HK-2 (cell line): ENCODE data around the gene CYB5R3.
A peak's percentile ranks its signal among the peaks of the same experiment; 100 is the strongest.
"Not testable (repeated sequence)": the region's sequence is repeated elsewhere in the genome, so short reads cannot be mapped to it uniquely, and the experiment has no call there.

Source experiments
- DNase-seq: peaks from one replicate; pipeline ENCODE4 v3.0.0-alpha.2; 2018; ENCODE audit not compliant: unreplicated experiment

Gene CYB5R3

GRCh38 chr22:42678894-42679293 is 29.7 kb upstream of the CYB5R3 start:
- no peak for DNase-seq

- DNase-seq, result not testable (repeated sequence)
Observed at GRCh38 chr22:42677936-42678335, 28.7 kb upstream of the CYB5R3 start.

- DNase-seq, result no peak
Observed at GRCh38 chr22:42676059-42676607, 26.9 kb upstream of the CYB5R3 start.

GRCh38 chr22:42673898-42674401 is 24.8 kb upstream of the CYB5R3 start:
- DNase-seq, result no peak

GRCh38 chr22:42673071-42673470 is 23.9 kb upstream of the CYB5R3 start:
- not testable (repeated sequence) for DNase-seq

- DNase-seq, result no peak
Observed at GRCh38 chr22:42670921-42671709, 21.9 kb upstream of the CYB5R3 start.

GRCh38 chr22:42670046-42670445 is 20.9 kb upstream of the CYB5R3 start:
- DNase-seq, result no peak

- DNase-seq, result not testable (repeated sequence)
Observed at GRCh38 chr22:42666393-42666792, 17.2 kb upstream of the CYB5R3 start.

- DNase-seq, result no peak
Observed at GRCh38 chr22:42664976-42665831, 16.0 kb upstream of the CYB5R3 start.

GRCh38 chr22:42661985-42662831 is 13.0 kb upstream of the CYB5R3 start:
- DNase-seq, result peak; percentile 79

GRCh38 chr22:42656578-42656977 is 7.4 kb upstream of the CYB5R3 start:
- DNase-seq, result no peak

GRCh38 chr22:42655693-42656092 is 6.5 kb upstream of the CYB5R3 start:
- no peak for DNase-seq

GRCh38 chr22:42654436-42655073 is 5.4 kb upstream of the CYB5R3 start:
- DNase-seq, result no peak

GRCh38 chr22:42653999-42654398 is 4.8 kb upstream of the CYB5R3 start:
- no peak for DNase-seq

GRCh38 chr22:42651134-42651533 is 1.9 kb upstream of the CYB5R3 start:
- DNase-seq, result no peak

GRCh38 chr22:42648368-42649245 is 585 bp downstream of the CYB5R3 start:
- DNase-seq, result peak; percentile 52

- no peak for DNase-seq
Observed at GRCh38 chr22:42648017-42648367, 1.2 kb downstream of the CYB5R3 start.

- DNase-seq, result no peak
Observed at GRCh38 chr22:42646569-42647525, 2.3 kb downstream of the CYB5R3 start.
